Measurements from ENCODE around the gene CFAP53.
A peak's percentile ranks its signal among the peaks of the same experiment; 100 is the strongest.

The CFAP53 gene

GRCh38 chr18:50266248-50266704 lies at the start of gene CFAP53:
Gene CFAP53 (minus strand): TSS chr18:50266495. CDS start chr18:50266404, 91 bp downstream.
- DNase-seq (ENCODE audit: insufficient read length, low spot score) (peak; percentile 99), FAIRE-seq (peak; percentile 21)
- TF ChIP-seq CTCF (IDR thresholded peaks at IDR 0.05; ENCODE audit: insufficient read depth, missing control alignments), result no peak

GRCh38 chr18:50315100-50315871 lies 49.0 kb upstream of the CFAP53 start:
- DNase-seq (ENCODE audit: insufficient read length, low spot score), result no peak
- TF ChIP-seq CTCF (IDR thresholded peaks at IDR 0.05; ENCODE audit: insufficient read depth, missing control alignments), result no peak
- FAIRE-seq, result peak; percentile 35

- no peak for TF ChIP-seq CTCF (IDR thresholded peaks at IDR 0.05; ENCODE audit: insufficient read depth, missing control alignments)
- FAIRE-seq, result no peak
- no peak for DNase-seq (ENCODE audit: insufficient read length, low spot score)
Measured at GRCh38 chr18:50313873-50314460, 47.7 kb upstream of the CFAP53 start.

GRCh38 chr18:50313031-50313607 lies 46.8 kb upstream of the CFAP53 start:
- DNase-seq (ENCODE audit: insufficient read length, low spot score) (no peak), FAIRE-seq (no peak)
- TF ChIP-seq CTCF (IDR thresholded peaks at IDR 0.05; ENCODE audit: insufficient read depth, missing control alignments), result no peak

- DNase-seq (ENCODE audit: insufficient read length, low spot score) (no peak), FAIRE-seq (no peak)
- TF ChIP-seq CTCF (IDR thresholded peaks at IDR 0.05; ENCODE audit: insufficient read depth, missing control alignments), result no peak
Measured at GRCh38 chr18:50312296-50313030, 46.2 kb upstream of the CFAP53 start.

GRCh38 chr18:50311650-50312049 lies 45.4 kb upstream of the CFAP53 start:
- no peak for DNase-seq (ENCODE audit: insufficient read length, low spot score)
- FAIRE-seq, result no peak
- TF ChIP-seq CTCF (IDR thresholded peaks at IDR 0.05; ENCODE audit: insufficient read depth, missing control alignments), result no peak
